Measurements from ENCODE around the gene ARHGAP45. TPM values are rescaled to one million over a fixed set of nuclear protein-coding genes. Genes with fewer than 3 reads are reported as not detected.

The ARHGAP45 gene
- total RNA-seq: 100 to 1,000 TPM in 2 of 4 donors, 10 to 100 TPM in 2; 82.6 to 187 (median 118) TPM

DNA sequence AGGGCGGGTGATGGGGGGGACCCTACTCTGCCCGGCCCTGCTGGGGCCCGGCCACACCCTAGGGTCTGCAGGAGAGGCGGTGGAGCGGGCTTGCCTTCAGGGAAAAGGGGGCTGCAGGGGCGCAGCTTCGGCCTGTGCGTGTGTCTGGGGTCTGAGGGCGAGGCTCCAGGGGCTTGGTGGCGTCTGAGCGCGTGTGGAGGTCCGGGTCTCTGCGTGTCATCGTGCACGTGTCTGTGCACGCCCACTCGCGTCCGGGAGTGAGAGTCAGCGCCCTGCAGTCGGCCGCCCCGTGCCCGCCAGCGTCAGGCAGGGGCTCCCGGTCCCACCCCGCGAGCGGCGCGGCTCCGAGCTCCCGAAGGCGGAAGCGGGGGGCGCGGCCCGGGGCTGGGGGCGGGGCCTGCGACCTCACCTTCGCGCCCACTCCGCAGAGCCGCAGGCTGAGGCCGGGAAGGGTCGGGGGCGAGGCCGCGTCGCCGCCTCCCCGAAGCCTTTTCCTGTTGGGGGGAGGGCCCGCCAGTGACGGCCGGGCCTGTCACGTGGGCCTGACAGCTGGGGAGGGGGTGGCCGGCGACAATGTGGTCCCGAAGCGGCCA, at the start of gene ARHGAP45:
TSS of gene ARHGAP45 (plus strand) at position 420 of the 593 bp plus-strand sequence. CDS start 239 bp downstream, outside the sequence.
- peaks cover 0 to 37% of the 10 kb centered on the region in 2 donors for H3K27me3 ChIP-seq
- peak; percentile 73 to 92 (median 86) for DNase-seq
- H3K9me3 ChIP-seq: no peaks in the 10 kb centered on the region
- H3K36me3 ChIP-seq: no peaks in the 10 kb centered on the region
- no peak for TF ChIP-seq POLR2A (IDR thresholded peaks at IDR 0.05)
- TF ChIP-seq, protein P1, sequence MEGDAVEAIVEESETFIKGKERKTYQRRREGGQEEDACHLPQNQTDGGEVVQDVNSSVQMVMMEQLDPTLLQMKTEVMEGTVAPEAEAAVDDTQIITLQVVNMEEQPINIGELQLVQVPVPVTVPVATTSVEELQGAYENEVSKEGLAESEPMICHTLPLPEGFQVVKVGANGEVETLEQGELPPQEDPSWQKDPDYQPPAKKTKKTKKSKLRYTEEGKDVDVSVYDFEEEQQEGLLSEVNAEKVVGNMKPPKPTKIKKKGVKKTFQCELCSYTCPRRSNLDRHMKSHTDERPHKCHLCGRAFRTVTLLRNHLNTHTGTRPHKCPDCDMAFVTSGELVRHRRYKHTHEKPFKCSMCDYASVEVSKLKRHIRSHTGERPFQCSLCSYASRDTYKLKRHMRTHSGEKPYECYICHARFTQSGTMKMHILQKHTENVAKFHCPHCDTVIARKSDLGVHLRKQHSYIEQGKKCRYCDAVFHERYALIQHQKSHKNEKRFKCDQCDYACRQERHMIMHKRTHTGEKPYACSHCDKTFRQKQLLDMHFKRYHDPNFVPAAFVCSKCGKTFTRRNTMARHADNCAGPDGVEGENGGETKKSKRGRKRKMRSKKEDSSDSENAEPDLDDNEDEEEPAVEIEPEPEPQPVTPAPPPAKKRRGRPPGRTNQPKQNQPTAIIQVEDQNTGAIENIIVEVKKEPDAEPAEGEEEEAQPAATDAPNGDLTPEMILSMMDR (IDR thresholded peaks at IDR 0.05): no peak
- peak within 1 kb of the TSS; percentile 76 to 99 (median 84) for H3K27ac ChIP-seq
- H3K4me1 ChIP-seq: peaks cover 0 to 61% (median 35%) of the 10 kb centered on the region in 4 donors
- peak within 1 kb of the TSS; percentile 56 to 75 (median 64) for H3K4me3 ChIP-seq

GRCh38 chr19:1017906-1018305, 49.1 kb upstream of the ARHGAP45 start:
- Histone ChIP-seq H3K27ac (peak overlapping the region; percentile 25 to 82 (median 65)), H3K9me3 (no peaks in the 10 kb centered on the region), H3K36me3 (peaks cover 0 to 28% (median 0%) of the 10 kb centered on the region in 3 donors), H3K4me1 (peaks cover 16 to 60% (median 45%) of the 10 kb centered on the region in 4 donors), H3K4me3 (peak overlapping the region in 3 of 4 donors; percentile 7 to 31 (median 10)), H3K27me3 (no peaks in the 10 kb centered on the region)
- TF ChIP-seq POLR2A (IDR thresholded peaks at IDR 0.05): no peak
- TF ChIP-seq, protein P1 (IDR thresholded peaks at IDR 0.05): no peak
- DNase-seq: no peak

GRCh38 chr19:1018393-1018792, 48.6 kb upstream of the ARHGAP45 start:
- Histone ChIP-seq H3K27ac (peak overlapping the region; percentile 25 to 82 (median 65)), H3K36me3 (peaks cover 0 to 24% (median 0%) of the 10 kb centered on the region in 3 donors), H3K4me1 (peaks cover 16 to 60% (median 45%) of the 10 kb centered on the region in 4 donors), H3K27me3 (no peaks in the 10 kb centered on the region), H3K9me3 (no peaks in the 10 kb centered on the region), H3K4me3 (peak overlapping the region in 1 of 4 donors; percentile 31)
- DNase-seq: no peak
- TF ChIP-seq POLR2A (IDR thresholded peaks at IDR 0.05): no peak
- TF ChIP-seq, protein P1 (IDR thresholded peaks at IDR 0.05): no peak

GRCh38 chr19:1018932-1019615, 47.9 kb upstream of the ARHGAP45 start:
- H3K36me3 ChIP-seq: peaks cover 0 to 17% (median 0%) of the 10 kb centered on the region in 3 donors
- H3K27me3 ChIP-seq: no peaks in the 10 kb centered on the region
- TF ChIP-seq POLR2A (IDR thresholded peaks at IDR 0.05): no peak
- TF ChIP-seq, protein P1 (IDR thresholded peaks at IDR 0.05): no peak
- H3K9me3 ChIP-seq: no peaks in the 10 kb centered on the region
- H3K27ac ChIP-seq: peak overlapping the region in 1 of 4 donors; percentile 95
- H3K4me3 ChIP-seq: peak overlapping the region; percentile 89 to 98 (median 92)
- H3K4me1 ChIP-seq: peaks cover 16 to 60% (median 45%) of the 10 kb centered on the region in 4 donors
- DNase-seq: no peak

- no peak for DNase-seq
- H3K27me3 ChIP-seq: no peaks in the 10 kb centered on the region
- peaks cover 0 to 12% (median 0%) of the 10 kb centered on the region in 3 donors for H3K36me3 ChIP-seq
- H3K4me1 ChIP-seq: peaks cover 16 to 57% (median 45%) of the 10 kb centered on the region in 4 donors
- no peaks in the 10 kb centered on the region for H3K9me3 ChIP-seq
- H3K27ac ChIP-seq: peak overlapping the region in 3 of 4 donors; percentile 88 to 95 (median 91)
- peak overlapping the region; percentile 89 to 98 (median 92) for H3K4me3 ChIP-seq
- TF ChIP-seq, protein P1 (IDR thresholded peaks at IDR 0.05): no peak
- TF ChIP-seq POLR2A (IDR thresholded peaks at IDR 0.05): no peak
Measured at GRCh38 chr19:1019616-1019961, 47.4 kb upstream of the ARHGAP45 start.

All from Peyer's patch (tissue), 4 donors.